Astrocyte (in vitro differentiated cells and primary cell): ENCODE results near the gene MCRS1. TPM values are rescaled to one million over a fixed set of nuclear protein-coding genes. Genes with fewer than 3 reads are reported as not detected.

ENCODE experiments used
- DNase-seq: peaks from one replicate; pipeline ENCODE4 v3.0.0-alpha.2; 2010; ENCODE audit warnings: low read depth
- FAIRE-seq: peaks from 2 replicates; lab custom pipeline; 2011; peaks lifted over from hg19 to GRCh38; lab: Jason Lieb, UNC
- H2AFZ ChIP-seq: 2 replicates; pipeline ENCODE4 v1.6.0; 2012; ENCODE audit warnings: low read depth, low read length, inconsistent platforms
- H3K27ac ChIP-seq: 2 replicates; pipeline ENCODE4 v1.5.1; 2011; ENCODE audit warnings: low read depth, low read length, inconsistent platforms
- H3K27me3 ChIP-seq: 2 replicates; pipeline ENCODE4 v1.6.0; 2011; ENCODE audit warnings: low read length, inconsistent platforms; ENCODE audit not compliant: insufficient read depth
- H3K36me3 ChIP-seq: 2 replicates; pipeline ENCODE4 v1.5.1; 2011; ENCODE audit warnings: low read length, inconsistent platforms; ENCODE audit not compliant: insufficient read depth
- H3K4me1 ChIP-seq: 2 replicates; pipeline ENCODE4 v1.5.1; 2011; ENCODE audit warnings: low read length, inconsistent platforms; ENCODE audit not compliant: insufficient read depth
- H3K4me2 ChIP-seq: 2 replicates; pipeline ENCODE4 v1.6.0; 2012; ENCODE audit warnings: low read length, inconsistent platforms
- H3K4me3 ChIP-seq: 2 replicates; pipeline ENCODE4 v1.5.1; 2011; ENCODE audit warnings: low read depth, mild to moderate bottlenecking, low read length, inconsistent platforms; ENCODE audit not compliant: insufficient read depth
- H3K79me2 ChIP-seq: 2 replicates; pipeline ENCODE4 v1.6.0; 2012; ENCODE audit warnings: mild to moderate bottlenecking, low read length, inconsistent platforms; ENCODE audit not compliant: insufficient read depth
- H3K9ac ChIP-seq: 2 replicates; pipeline ENCODE4 v1.6.0; 2012; ENCODE audit warnings: mild to moderate bottlenecking, low read length, inconsistent platforms
- H3K9me3 ChIP-seq: 2 replicates; pipeline ENCODE4 v1.5.1; 2012; ENCODE audit warnings: low read depth, mild to moderate bottlenecking, low read length, inconsistent platforms; ENCODE audit not compliant: insufficient read depth
- H4K20me1 ChIP-seq: 2 replicates; pipeline ENCODE4 v1.6.0; 2012; ENCODE audit warnings: low read length, inconsistent platforms; ENCODE audit not compliant: insufficient read depth
- H3K27ac Mint-ChIP-seq: one replicate; pipeline ENCODE4 v1.8.0; 2021; ENCODE audit warnings: mild to moderate bottlenecking, mixed read lengths; ENCODE audit not compliant: unreplicated experiment
- H3K27me3 Mint-ChIP-seq: one replicate; pipeline ENCODE4 v1.8.0; 2021; ENCODE audit warnings: low read depth, mixed read lengths; ENCODE audit not compliant: unreplicated experiment
- H3K36me3 Mint-ChIP-seq: one replicate; pipeline ENCODE4 v1.8.0; 2021; ENCODE audit warnings: low read depth, mixed read lengths; ENCODE audit not compliant: unreplicated experiment
- H3K4me1 Mint-ChIP-seq: one replicate; pipeline ENCODE4 v1.8.0; 2021; ENCODE audit warnings: low read depth, mixed read lengths; ENCODE audit not compliant: unreplicated experiment
- H3K4me3 Mint-ChIP-seq: one replicate; pipeline ENCODE4 v1.8.0; 2021; ENCODE audit warnings: mild to moderate bottlenecking, moderate library complexity, mixed read lengths; ENCODE audit not compliant: unreplicated experiment
- H3K9me3 Mint-ChIP-seq: one replicate; pipeline ENCODE4 v1.8.0; 2021; ENCODE audit warnings: mild to moderate bottlenecking, mixed read lengths; ENCODE audit not compliant: unreplicated experiment
- EZH2 ChIP-seq: IDR thresholded peaks from 2 replicates; pipeline ENCODE4 v1.6.1; 2012; ENCODE audit warnings: mild to moderate bottlenecking, low read length, inconsistent platforms; ENCODE audit not compliant: insufficient read depth
- total RNA-seq: library from RNA; stranded (reverse); gene quantifications from 2 replicates; pipeline ENCODE4 v1.2.1, GENCODE V29; 2021
- TF ChIP-seq, protein P1 (sequence below): IDR thresholded peaks from 2 replicates; pipeline ENCODE4 v1.5.1; 2011; ENCODE audit warnings: low read depth, mild to moderate bottlenecking, inconsistent platforms, low read length, moderate library complexity; ENCODE audit not compliant: insufficient read depth

Gene MCRS1
- total RNA-seq, 1 donor from 2014 or later = 45.2 TPM

DNA sequence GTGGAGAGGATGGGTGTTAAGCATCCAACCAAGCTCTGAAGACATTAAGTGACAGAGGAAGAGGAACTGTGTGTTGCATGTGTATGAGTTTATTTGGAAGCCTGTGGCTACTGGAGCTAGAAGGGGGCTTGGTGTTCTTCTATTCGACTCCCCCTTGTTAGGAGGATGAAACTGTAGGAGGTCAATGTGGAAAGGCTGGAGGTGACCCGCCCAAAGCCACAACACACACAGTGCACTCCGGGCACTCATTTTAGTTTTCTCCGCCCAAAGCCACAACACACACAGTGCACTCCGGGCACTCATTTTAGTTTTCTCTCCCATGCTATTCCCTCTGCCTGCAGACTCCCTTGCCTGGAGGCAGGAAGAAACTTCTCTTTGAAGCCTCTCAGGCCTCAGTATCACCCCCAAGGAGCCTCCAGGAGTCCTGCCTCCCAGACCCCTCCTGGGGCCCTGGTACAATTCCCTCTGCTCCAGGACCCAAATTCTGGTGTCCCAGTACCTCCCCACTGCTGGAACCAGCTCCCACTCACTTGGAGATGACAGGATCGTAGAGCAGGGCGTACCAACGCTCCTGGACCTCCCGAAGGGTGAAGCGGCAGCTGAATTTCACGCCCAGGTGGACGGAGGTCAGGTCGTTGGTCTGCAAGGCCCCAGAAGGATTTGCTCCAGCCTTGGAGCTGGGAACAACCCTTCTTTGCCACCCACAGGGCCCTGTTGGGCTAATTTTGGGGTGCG lies 3.8 kb downstream of the MCRS1 start:
- H3K79me2 ChIP-seq = peaks cover 39% of the 10 kb centered on the region
- H3K27me3 Mint-ChIP-seq = no peaks in the 10 kb centered on the region
- H3K4me1 ChIP-seq = peaks cover 7% of the 10 kb centered on the region
- no peaks in the 10 kb centered on the region for H3K9me3 ChIP-seq
- no peak overlapping the region for H3K27ac Mint-ChIP-seq
- no peak overlapping the region for H3K4me3 Mint-ChIP-seq
- H3K4me2 ChIP-seq = no peak overlapping the region
- no peak overlapping the region for H2AFZ ChIP-seq
- H4K20me1 ChIP-seq = peaks cover 3% of the 10 kb centered on the region
- DNase-seq = no peak
- H3K9me3 Mint-ChIP-seq = no peaks in the 10 kb centered on the region
- H3K27ac ChIP-seq = no peak overlapping the region
- peaks cover 9% of the 10 kb centered on the region for H3K4me1 Mint-ChIP-seq
- no peaks in the 10 kb centered on the region for H3K27me3 ChIP-seq
- peaks cover 20% of the 10 kb centered on the region for H3K36me3 ChIP-seq
- no peak for FAIRE-seq
- peaks cover 15% of the 10 kb centered on the region for H3K36me3 Mint-ChIP-seq
- H3K4me3 ChIP-seq = no peak overlapping the region
- H3K9ac ChIP-seq = no peak overlapping the region
- TF ChIP-seq, protein P1, sequence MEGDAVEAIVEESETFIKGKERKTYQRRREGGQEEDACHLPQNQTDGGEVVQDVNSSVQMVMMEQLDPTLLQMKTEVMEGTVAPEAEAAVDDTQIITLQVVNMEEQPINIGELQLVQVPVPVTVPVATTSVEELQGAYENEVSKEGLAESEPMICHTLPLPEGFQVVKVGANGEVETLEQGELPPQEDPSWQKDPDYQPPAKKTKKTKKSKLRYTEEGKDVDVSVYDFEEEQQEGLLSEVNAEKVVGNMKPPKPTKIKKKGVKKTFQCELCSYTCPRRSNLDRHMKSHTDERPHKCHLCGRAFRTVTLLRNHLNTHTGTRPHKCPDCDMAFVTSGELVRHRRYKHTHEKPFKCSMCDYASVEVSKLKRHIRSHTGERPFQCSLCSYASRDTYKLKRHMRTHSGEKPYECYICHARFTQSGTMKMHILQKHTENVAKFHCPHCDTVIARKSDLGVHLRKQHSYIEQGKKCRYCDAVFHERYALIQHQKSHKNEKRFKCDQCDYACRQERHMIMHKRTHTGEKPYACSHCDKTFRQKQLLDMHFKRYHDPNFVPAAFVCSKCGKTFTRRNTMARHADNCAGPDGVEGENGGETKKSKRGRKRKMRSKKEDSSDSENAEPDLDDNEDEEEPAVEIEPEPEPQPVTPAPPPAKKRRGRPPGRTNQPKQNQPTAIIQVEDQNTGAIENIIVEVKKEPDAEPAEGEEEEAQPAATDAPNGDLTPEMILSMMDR = no peak
- no peak for TF ChIP-seq EZH2

- no peak overlapping the region for H3K4me3 Mint-ChIP-seq
- H3K27me3 Mint-ChIP-seq = no peaks in the 10 kb centered on the region
Observed at GRCh38 chr12:49562831-49563230, 5.1 kb downstream of the MCRS1 start.

More at GRCh38 chr12:49562831-49563230, 5.1 kb downstream of the MCRS1 start:
- no peak overlapping the region for H3K27ac ChIP-seq
- no peak for FAIRE-seq
- H3K79me2 ChIP-seq = peaks cover 28% of the 10 kb centered on the region
- no peak overlapping the region for H2AFZ ChIP-seq
- Mint-ChIP-seq H3K27ac (no peak overlapping the region), H3K36me3 (peaks cover 15% of the 10 kb centered on the region), H3K4me1 (peaks cover 9% of the 10 kb centered on the region), H3K9me3 (no peaks in the 10 kb centered on the region)
- peaks cover 23% of the 10 kb centered on the region for H3K36me3 ChIP-seq
- H3K9me3 ChIP-seq = no peaks in the 10 kb centered on the region
- no peak overlapping the region for H3K4me2 ChIP-seq
- DNase-seq = no peak
- peaks cover 3% of the 10 kb centered on the region for H4K20me1 ChIP-seq
- peaks cover 7% of the 10 kb centered on the region for H3K4me1 ChIP-seq
- H3K9ac ChIP-seq = no peak overlapping the region
- no peaks in the 10 kb centered on the region for H3K27me3 ChIP-seq
- H3K4me3 ChIP-seq = no peak overlapping the region
- TF ChIP-seq EZH2 = no peak
- TF ChIP-seq, protein P1 = no peak
